Upper lobe of right lung (tissue), 1 donor: ENCODE data around the gene RPAIN. TPM values are rescaled to one million over a fixed set of nuclear protein-coding genes. Genes with fewer than 3 reads are reported as not detected.

Experiments
- ATAC-seq: fragments of 200-7000 bp; cut with Tn5 transposase; one replicate; pipeline ENCODE4 v1.9.1; 2020; ENCODE audit warnings: mild to moderate bottlenecking, moderate library complexity
- DNase-seq: peaks from one replicate; pipeline ENCODE4 v3.0.0-alpha.2; 2020
- H3K27ac ChIP-seq: fragments of 200-600 bp; one replicate; pipeline ENCODE4 v1.8.0; 2022
- H3K27me3 ChIP-seq: fragments of 200-600 bp; one replicate; pipeline ENCODE4 v1.8.0; 2022; ENCODE audit warnings: mild to moderate bottlenecking
- H3K36me3 ChIP-seq: fragments of 200-600 bp; one replicate; pipeline ENCODE4 v1.8.0; 2022
- H3K4me1 ChIP-seq: fragments of 200-600 bp; one replicate; pipeline ENCODE4 v1.8.0; 2022
- H3K4me3 ChIP-seq: fragments of 200-600 bp; one replicate; pipeline ENCODE4 v1.8.0; 2022; ENCODE audit warnings: mild to moderate bottlenecking
- H3K9me3 ChIP-seq: fragments of 200-600 bp; one replicate; pipeline ENCODE4 v1.8.0; 2022
- CTCF ChIP-seq: fragments of 200-600 bp; IDR thresholded peaks from one replicate; pipeline ENCODE4 v1.8.0; 2022; ENCODE audit warnings: antibody characterized with exemption
- intact Hi-C: fragments of 100-400 bp; cut with DNase I; formaldehyde crosslinking; loops from one replicate; pipeline ENCODE4 v1.11.0; 2022
- total RNA-seq: library from RNA; stranded (reverse); fragmentation: NEBNext Ultra II Directional; extraction: Animal tissue kit (Norgen Biotek cat#: 25700); gene quantifications from one replicate; pipeline ENCODE4 v1.2.1, GENCODE V29; 2021
- donor health status: DM: no; HTN: yes; CAD: no; lungs with severe emphysema.

RPAIN gene
- total RNA-seq, 1 donor from 2014 or later = 32.9 TPM

DNA sequence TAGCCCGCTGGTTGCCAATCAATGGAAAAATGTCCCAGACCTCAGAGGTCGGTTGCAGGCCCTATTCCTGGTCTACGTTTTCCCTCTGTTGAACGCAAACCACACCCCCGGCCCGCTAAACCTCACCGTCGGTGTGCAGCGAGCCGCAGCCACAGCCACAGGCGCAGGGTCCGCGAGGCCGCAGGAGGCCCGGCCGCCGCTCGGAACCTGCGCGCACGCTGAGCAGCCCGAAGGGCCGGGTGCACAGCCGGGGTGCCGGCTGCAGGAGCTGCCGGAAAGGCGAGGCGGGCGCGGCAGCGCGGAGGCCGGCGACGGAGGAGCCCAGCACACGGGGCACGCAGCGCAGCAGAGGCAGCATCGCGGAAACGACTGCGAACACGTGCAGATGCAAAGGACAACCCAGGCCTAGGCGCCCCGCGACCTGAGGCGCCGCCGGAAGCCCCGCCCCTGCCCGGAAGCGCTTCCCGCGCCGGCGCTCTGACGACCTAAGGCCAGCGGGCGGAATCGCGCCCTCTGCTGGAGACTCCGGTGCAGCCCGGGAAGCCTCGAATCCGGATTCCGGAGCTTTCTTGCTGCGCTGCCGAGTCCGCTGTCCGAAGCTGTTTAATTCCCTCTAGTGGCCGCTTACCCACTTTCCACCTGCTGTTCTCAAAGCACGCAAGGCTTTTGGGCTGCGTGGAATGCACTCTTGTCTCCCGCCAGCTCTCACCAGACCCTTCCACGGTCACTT is 18.9 kb downstream of the RPAIN start, which contains the start of gene C1QBP:
C1QBP (minus strand) TSS at position 440 of the 730 bp plus-strand sequence; CDS start at position 358, 82 bp downstream.
- H3K4me1 ChIP-seq = peaks cover 19% of the 10 kb centered on the region
- H3K36me3 ChIP-seq = peaks cover 41% of the 10 kb centered on the region
- ATAC-seq (peak; percentile 99), DNase-seq (peak; percentile 95)
- peak within 1 kb of the TSS; percentile 73 for H3K4me3 ChIP-seq
- TF ChIP-seq CTCF = peak; percentile 99
- no peaks in the 10 kb centered on the region for H3K27me3 ChIP-seq
- peak within 1 kb of the TSS; percentile 77 for H3K27ac ChIP-seq
- no peaks in the 10 kb centered on the region for H3K9me3 ChIP-seq
- intact Hi-C loops = no loop called here

DNA sequence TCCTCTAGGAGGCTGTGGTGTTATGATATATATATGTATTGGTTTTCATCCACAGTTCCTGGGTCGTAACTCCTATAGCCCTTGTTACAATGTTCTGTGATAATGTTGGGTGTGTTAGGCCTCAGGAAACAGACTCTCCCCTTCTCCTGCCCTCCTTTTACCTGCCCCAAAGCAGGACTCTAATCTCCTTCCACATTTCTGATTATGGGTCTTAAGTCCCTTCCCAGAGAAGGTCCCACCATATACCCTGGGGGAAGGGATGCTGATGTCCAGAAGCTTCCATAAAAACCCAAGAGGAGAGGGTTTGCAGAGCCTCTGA is 19.4 kb downstream of the RPAIN start:
- Histone ChIP-seq H3K27ac (peak overlapping the region; percentile 77), H3K4me1 (peaks cover 19% of the 10 kb centered on the region), H3K9me3 (no peaks in the 10 kb centered on the region), H3K4me3 (peak overlapping the region; percentile 73), H3K36me3 (peaks cover 41% of the 10 kb centered on the region), H3K27me3 (no peaks in the 10 kb centered on the region)
- peak; percentile 33 for TF ChIP-seq CTCF
- intact Hi-C loops = no loop called here
- DNase-seq = no peak
- ATAC-seq = no peak

GRCh38 chr17:5443728-5444127 is 23.7 kb downstream of the RPAIN start:
- no peak for DNase-seq
- no peak for ATAC-seq
- Histone ChIP-seq H3K9me3 (no peaks in the 10 kb centered on the region), H3K4me3 (no peak overlapping the region), H3K27ac (no peak overlapping the region), H3K4me1 (peaks cover 5% of the 10 kb centered on the region), H3K36me3 (peaks cover 52% of the 10 kb centered on the region), H3K27me3 (no peaks in the 10 kb centered on the region)
- no peak for TF ChIP-seq CTCF
- intact Hi-C loops = no loop called here

GRCh38 chr17:5444209-5444608 is 24.2 kb downstream of the RPAIN start:
- Histone ChIP-seq H3K9me3 (no peaks in the 10 kb centered on the region), H3K27me3 (no peaks in the 10 kb centered on the region), H3K4me1 (peaks cover 5% of the 10 kb centered on the region), H3K4me3 (no peak overlapping the region), H3K36me3 (peaks cover 56% of the 10 kb centered on the region), H3K27ac (no peak overlapping the region)
- DNase-seq (no peak), ATAC-seq (no peak)
- no peak for TF ChIP-seq CTCF
- intact Hi-C loops = no loop called here

GRCh38 chr17:5446786-5447185 is 26.8 kb downstream of the RPAIN start:
- ATAC-seq = no peak
- Histone ChIP-seq H3K9me3 (no peaks in the 10 kb centered on the region), H3K36me3 (peaks cover 82% of the 10 kb centered on the region), H3K27me3 (no peaks in the 10 kb centered on the region), H3K27ac (no peak overlapping the region), H3K4me1 (no peaks in the 10 kb centered on the region), H3K4me3 (no peak overlapping the region)
- TF ChIP-seq CTCF = no peak
- intact Hi-C loops = no loop called here
- no peak for DNase-seq
